Thyroid gland (tissue), 4 donors: ENCODE data around the gene OCA2. TPM values are rescaled to one million over a fixed set of nuclear protein-coding genes. Genes with fewer than 3 reads are reported as not detected.

Experiments
- DNase-seq, 2 donors: peaks; one replicate each; pipeline ENCODE4 v3.0.0-alpha.2; 2019
- H3K27ac ChIP-seq, 3 donors: fragments of 200-600 bp; sonication (generic); 1 replicate in 2 of 3; 2 replicates in 1 of 3; pipeline ENCODE4 v1.5.1; 2016 to 2019; ENCODE audit warnings: mild to moderate bottlenecking in 1 of 3, moderate library complexity in 1 of 3
- H3K27me3 ChIP-seq: fragments of 200-600 bp; sonication (generic); one replicate; pipeline ENCODE4 v1.5.1; 2019
- H3K36me3 ChIP-seq, 2 donors: fragments of 200-600 bp; sonication (generic); one replicate each; pipeline ENCODE4 v1.5.1; 2016 to 2019
- H3K4me1 ChIP-seq, 2 donors: fragments of 200-600 bp; sonication (generic); one replicate each; pipeline ENCODE4 v1.5.1; 2017 to 2019
- H3K4me3 ChIP-seq, 3 donors: fragments of 200-600 bp; sonication (generic); replicated peaks in 1 of 3; 1 replicate in 2 of 3; 2 replicates in 1 of 3; pipeline ENCODE4 v1.5.1; 2016; ENCODE audit warnings: mild to moderate bottlenecking in 1 of 3
- H3K9me3 ChIP-seq: fragments of 200-600 bp; sonication (generic); one replicate; pipeline ENCODE4 v1.5.1; 2017
- POLR2A ChIP-seq, 2 donors: fragments of 450-650 bp; IDR thresholded peaks; one replicate each; pipeline ENCODE4 v1.6.1; 2017; ENCODE audit warnings: antibody characterized with exemption in 2 of 2, mild to moderate bottlenecking in 2 of 2, moderate library complexity in 1 of 2
- WGBS, 2 donors: methylation state at CpG; one replicate each; pipeline ENCODE4 v1.1.5; 2017; 5-methylcytosine and 5-hydroxymethylcytosine counted together
- intact Hi-C: fragments of 100-400 bp; cut with DNase I; formaldehyde crosslinking; loops from one replicate; pipeline ENCODE4 v1.15.1; 2023
- total RNA-seq, 4 donors: library from RNA; depleted of rRNA; stranded (reverse); fragments of >200 nt; gene quantifications; one replicate each; pipeline ENCODE4 v1.2.3, GENCODE V29; 2016
- TF ChIP-seq, protein P1 (sequence below), 6 experiments: fragments of 200-600 bp in 3 of 6; fragments of 450-650 bp in 3 of 6; sonication (generic) in 3 of 6; IDR thresholded peaks; one replicate each; pipeline ENCODE4 v1.5.1; 2016 to 2019; ENCODE audit warnings: antibody characterized with exemption in 6 of 6, mild to moderate bottlenecking in 2 of 6, inconsistent platforms in 1 of 6, moderate library complexity in 1 of 6

Gene OCA2
- total RNA-seq, 4 donors from 2014 or later = 5.5 to 20.5 (median 13.8) TPM

DNA sequence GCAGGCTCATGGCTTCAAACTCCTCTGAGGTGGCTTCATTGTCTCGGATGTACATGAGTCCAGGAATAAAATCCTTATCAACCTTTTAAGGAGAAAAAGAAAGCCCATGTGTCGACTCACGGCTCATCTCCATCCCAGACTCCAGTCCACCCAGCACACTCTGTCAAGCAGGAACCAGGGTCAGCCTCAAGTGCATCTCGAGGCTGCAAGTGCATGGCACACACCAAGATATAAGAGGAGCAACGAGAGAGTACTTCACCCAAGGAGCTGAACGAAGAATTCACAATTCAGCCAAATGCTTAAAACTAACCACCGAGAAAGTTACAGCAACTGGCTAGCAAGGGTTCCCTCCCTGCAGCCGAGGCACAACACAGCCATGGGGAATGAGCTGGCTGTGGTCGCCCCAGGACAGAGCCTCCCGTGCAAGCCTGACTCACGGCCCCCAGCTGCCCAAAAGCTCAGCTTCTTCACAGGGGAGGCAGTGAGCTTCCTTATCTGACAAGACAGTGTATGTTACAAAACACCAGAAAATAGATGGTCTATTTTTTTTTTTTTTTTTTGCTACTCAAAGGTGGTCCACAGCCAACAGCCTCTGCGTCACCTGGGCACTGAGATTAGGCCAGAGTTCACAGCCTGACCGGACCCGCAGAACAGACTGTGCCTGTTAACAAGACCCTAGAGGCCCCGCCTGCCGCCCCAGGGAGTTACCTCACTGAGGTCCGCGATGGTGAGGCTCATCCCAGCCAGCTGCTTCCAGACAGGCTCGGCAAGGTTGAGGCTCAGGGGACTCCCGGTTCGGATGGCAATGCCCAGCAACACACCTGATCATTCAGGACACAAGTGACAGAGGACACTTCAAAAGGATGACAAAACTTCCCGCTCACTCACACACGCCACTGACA, 15.9 kb upstream of the OCA2 start:
- TF ChIP-seq, protein P1, sequence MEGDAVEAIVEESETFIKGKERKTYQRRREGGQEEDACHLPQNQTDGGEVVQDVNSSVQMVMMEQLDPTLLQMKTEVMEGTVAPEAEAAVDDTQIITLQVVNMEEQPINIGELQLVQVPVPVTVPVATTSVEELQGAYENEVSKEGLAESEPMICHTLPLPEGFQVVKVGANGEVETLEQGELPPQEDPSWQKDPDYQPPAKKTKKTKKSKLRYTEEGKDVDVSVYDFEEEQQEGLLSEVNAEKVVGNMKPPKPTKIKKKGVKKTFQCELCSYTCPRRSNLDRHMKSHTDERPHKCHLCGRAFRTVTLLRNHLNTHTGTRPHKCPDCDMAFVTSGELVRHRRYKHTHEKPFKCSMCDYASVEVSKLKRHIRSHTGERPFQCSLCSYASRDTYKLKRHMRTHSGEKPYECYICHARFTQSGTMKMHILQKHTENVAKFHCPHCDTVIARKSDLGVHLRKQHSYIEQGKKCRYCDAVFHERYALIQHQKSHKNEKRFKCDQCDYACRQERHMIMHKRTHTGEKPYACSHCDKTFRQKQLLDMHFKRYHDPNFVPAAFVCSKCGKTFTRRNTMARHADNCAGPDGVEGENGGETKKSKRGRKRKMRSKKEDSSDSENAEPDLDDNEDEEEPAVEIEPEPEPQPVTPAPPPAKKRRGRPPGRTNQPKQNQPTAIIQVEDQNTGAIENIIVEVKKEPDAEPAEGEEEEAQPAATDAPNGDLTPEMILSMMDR (IDR thresholded peaks at IDR 0.05) = no peak
- TF ChIP-seq POLR2A (IDR thresholded peaks at IDR 0.05) = no peak
- intact Hi-C loops = no loop called here
- Histone ChIP-seq H3K27ac (peak overlapping the region; percentile 0 to 72 (median 56)), H3K4me1 (peaks cover 12 to 26% of the 10 kb centered on the region in 2 donors), H3K36me3 (peaks cover 23 to 38% of the 10 kb centered on the region in 2 donors), H3K27me3 (no peaks in the 10 kb centered on the region), H3K4me3 (no peak overlapping the region), H3K9me3 (no peaks in the 10 kb centered on the region)
- WGBS, 2 donors = 57 to 62% methylated on average over 20 to 23 of the region's 23 CpGs
- peak; percentile 78 to 84 for DNase-seq

DNA sequence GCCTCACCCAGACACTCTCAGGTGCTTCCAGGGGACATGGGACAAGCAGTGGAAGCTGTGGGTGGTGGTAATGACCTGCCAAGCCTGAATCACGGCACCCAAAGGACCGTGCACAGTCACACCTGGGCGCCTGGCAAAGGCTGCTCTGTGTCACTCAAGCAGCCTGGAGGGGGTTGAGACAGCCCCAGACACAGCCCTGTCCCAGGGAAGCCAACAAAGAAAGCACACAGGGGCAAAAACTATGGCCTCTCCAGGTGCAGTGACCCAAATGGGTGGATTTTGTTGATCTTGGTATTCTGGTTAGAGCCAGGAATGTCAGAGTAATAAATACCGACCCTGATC, 15.0 kb upstream of the OCA2 start:
- peak overlapping the region; percentile 17 to 72 (median 56) for H3K27ac ChIP-seq
- peak; percentile 86 to 88 for DNase-seq
- no peak for TF ChIP-seq POLR2A (IDR thresholded peaks at IDR 0.05)
- TF ChIP-seq, protein P1 (IDR thresholded peaks at IDR 0.05) = no peak
- intact Hi-C loops = no loop called here
- H3K4me1 ChIP-seq = peaks cover 12 to 26% of the 10 kb centered on the region in 2 donors
- H3K9me3 ChIP-seq = no peaks in the 10 kb centered on the region
- 28 to 68% methylated on average over 4 of the region's 4 CpGs for WGBS, 2 donors
- no peak overlapping the region for H3K4me3 ChIP-seq
- H3K36me3 ChIP-seq = peaks cover 23 to 38% of the 10 kb centered on the region in 2 donors
- H3K27me3 ChIP-seq = no peaks in the 10 kb centered on the region

DNA sequence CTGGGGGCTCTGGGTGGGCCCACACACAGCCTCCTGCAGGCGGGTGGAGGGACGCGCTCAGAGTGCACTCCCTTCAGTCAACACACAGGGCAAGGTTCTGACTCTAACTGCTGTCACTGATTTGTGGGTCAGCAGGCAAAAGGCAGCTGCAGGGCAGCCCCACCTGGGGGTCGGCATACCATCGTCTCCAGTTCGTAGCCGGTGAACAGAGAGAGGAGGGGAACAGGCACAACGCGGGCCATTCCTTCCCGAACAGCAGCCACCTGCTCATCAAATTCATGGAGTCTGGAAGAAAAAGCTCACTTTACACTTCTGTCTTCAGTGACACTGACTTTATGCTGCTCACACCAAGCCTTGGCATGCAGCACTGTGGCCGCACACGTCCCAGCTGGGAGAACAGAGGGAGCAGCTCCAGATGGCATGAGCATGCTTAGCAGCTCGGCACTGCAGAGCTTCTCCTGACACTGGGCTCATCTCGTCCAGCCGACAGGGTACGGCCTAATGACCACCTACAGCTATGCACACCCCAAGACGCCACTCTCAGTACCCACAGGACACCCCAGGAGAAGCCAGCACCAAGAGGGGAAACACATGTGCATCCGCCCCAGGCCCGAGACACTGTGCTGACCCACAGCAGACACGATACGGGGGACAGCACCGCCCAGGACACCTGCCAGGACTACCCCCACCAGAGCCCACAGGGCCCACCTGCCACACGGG, 14.4 kb upstream of the OCA2 start:
- DNase-seq = no peak
- no peaks in the 10 kb centered on the region for H3K9me3 ChIP-seq
- H3K4me1 ChIP-seq = peaks cover 12 to 26% of the 10 kb centered on the region in 2 donors
- no peaks in the 10 kb centered on the region for H3K27me3 ChIP-seq
- peaks cover 23 to 38% of the 10 kb centered on the region in 2 donors for H3K36me3 ChIP-seq
- H3K27ac ChIP-seq = peak overlapping the region; percentile 17 to 72 (median 56)
- TF ChIP-seq POLR2A (IDR thresholded peaks at IDR 0.05) = no peak
- TF ChIP-seq, protein P1 (IDR thresholded peaks at IDR 0.05) = no peak
- WGBS, 2 donors = 92 to 95% methylated on average over 13 to 14 of the region's 23 CpGs
- H3K4me3 ChIP-seq = no peak overlapping the region
- intact Hi-C loops = no loop called here

DNA sequence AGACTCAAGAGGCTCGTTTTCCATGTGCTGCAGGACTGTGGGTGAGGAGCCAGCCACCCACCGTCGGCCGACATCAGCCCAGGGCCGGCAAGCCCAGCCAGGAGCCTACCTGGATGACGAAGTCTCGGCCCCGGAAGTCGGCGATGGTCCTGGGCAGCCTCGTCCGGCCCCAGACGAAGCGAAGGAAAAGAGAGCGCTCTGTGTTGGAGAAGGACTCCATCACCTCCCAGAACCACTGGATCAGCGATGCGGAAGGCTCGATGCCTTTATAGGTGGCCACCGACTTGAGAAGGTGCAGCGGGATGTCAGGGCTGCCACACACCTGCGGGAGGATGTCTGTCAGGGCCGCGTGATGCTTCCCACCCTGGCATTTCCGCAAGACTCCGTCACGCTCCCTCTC, 13.8 kb upstream of the OCA2 start:
- TF ChIP-seq, protein P1 (IDR thresholded peaks at IDR 0.05) = no peak
- no peak for TF ChIP-seq POLR2A (IDR thresholded peaks at IDR 0.05)
- no peak for DNase-seq
- 96 to 97% methylated on average over 17 to 26 of the region's 26 CpGs for WGBS, 2 donors
- Histone ChIP-seq H3K27ac (peak overlapping the region in 1 of 3 donors; percentile 17), H3K27me3 (no peaks in the 10 kb centered on the region), H3K4me3 (no peak overlapping the region), H3K36me3 (peaks cover 22 to 35% of the 10 kb centered on the region in 2 donors), H3K9me3 (no peaks in the 10 kb centered on the region), H3K4me1 (peaks cover 12 to 26% of the 10 kb centered on the region in 2 donors)
- intact Hi-C loops = no loop called here
